KG1 (cell line): ENCODE measurements around the gene ARID3C.

Experiments
- DNase-seq: peaks from one replicate; lab custom pipeline; 2025; lab: John Stamatoyannopoulos, UW

ARID3C gene

GRCh38 chr9:34594177-34594576, 34.7 kb downstream of the ARID3C start:
- no peak for DNase-seq

- DNase-seq, result no peak
These were observed 35.8 kb downstream of the ARID3C start for GRCh38 chr9:34592895-34593601.

GRCh38 chr9:34591917-34592866, 36.7 kb downstream of the ARID3C start:
- DNase-seq, result no peak

- DNase-seq, result peak; percentile 37
These were observed 37.5 kb downstream of the ARID3C start for GRCh38 chr9:34591248-34591916.

- DNase-seq, result no peak
These were observed 38.3 kb downstream of the ARID3C start for GRCh38 chr9:34590381-34591247.

GRCh38 chr9:34589636-34590380, 39.1 kb downstream of the ARID3C start, which contains the start of gene CNTFR:
CNTFR (minus strand) TSS chr9:34589724; CDS start chr9:34568981, 20,743 bp downstream.
- DNase-seq, result no peak

GRCh38 chr9:34588671-34589635, 39.9 kb downstream of the ARID3C start:
- DNase-seq, result no peak

- DNase-seq, result no peak
These were observed 41.6 kb downstream of the ARID3C start for GRCh38 chr9:34587271-34587670.

GRCh38 chr9:34585946-34586669, 42.8 kb downstream of the ARID3C start:
- DNase-seq, result no peak

GRCh38 chr9:34584970-34585369, 43.9 kb downstream of the ARID3C start:
- no peak for DNase-seq

- DNase-seq, result no peak
These were observed 46.1 kb downstream of the ARID3C start for GRCh38 chr9:34582787-34583186.

GRCh38 chr9:34581318-34581717, 47.5 kb downstream of the ARID3C start:
- no peak for DNase-seq

GRCh38 chr9:34580358-34580757, 48.5 kb downstream of the ARID3C start:
- DNase-seq, result no peak

GRCh38 chr9:34579808-34580163, 49.1 kb downstream of the ARID3C start:
- no peak for DNase-seq

GRCh38 chr9:34579104-34579807, 49.6 kb downstream of the ARID3C start:
- DNase-seq, result no peak

GRCh38 chr9:34578241-34579103, 50.4 kb downstream of the ARID3C start:
- DNase-seq, result no peak
